Measurements from ENCODE around the gene FRMD7. TPM values are rescaled to one million over a fixed set of nuclear protein-coding genes. Genes with fewer than 3 reads are reported as not detected.

The FRMD7 gene
- total RNA-seq, 1 experiment from 2014 or later = not detected

- DNase-seq (ENCODE audit: unreplicated experiment) = no peak
- no peaks in the 10 kb centered on the region for H3K9me3 Mint-ChIP-seq (ENCODE audit: unreplicated experiment)
- H3K36me3 Mint-ChIP-seq (ENCODE audit: insufficient read depth, unreplicated experiment) = no peaks in the 10 kb centered on the region
- peaks cover 6% of the 10 kb centered on the region for H3K4me1 Mint-ChIP-seq (ENCODE audit: insufficient read depth, unreplicated experiment)
- H3K4me3 Mint-ChIP-seq (ENCODE audit: unreplicated experiment) = no peak overlapping the region
- BruUV-seq (replicated peaks) = no TSS peak
- TF ChIP-seq CTCF (IDR thresholded peaks at IDR 0.05; ENCODE audit: unreplicated experiment) = no peak
- H3K27me3 Mint-ChIP-seq (ENCODE audit: insufficient read depth, unreplicated experiment) = peaks cover 44% of the 10 kb centered on the region
- POLR2A ChIA-PET = interaction anchor here (0.7 kb wide), 1 partner anchor 111 kb away, joined by 3 read pairs; no protein-coding TSS in a partner anchor
- CTCF ChIA-PET = no interaction called here
- intact Hi-C loops (cut with micrococcal nuclease) = no loop called here
- H3K27ac Mint-ChIP-seq (ENCODE audit: low read depth, unreplicated experiment) = no peak overlapping the region
Observed at GRCh38 chrX:132043977-132044376, 83.8 kb downstream of the FRMD7 start.

GRCh38 chrX:132041015-132041414 lies 86.8 kb downstream of the FRMD7 start:
- CTCF ChIA-PET = interaction anchor here (0.5 to 1.7 kb wide), 2 partner anchors 13 to 199 kb away, joined by 3 read pairs; no protein-coding TSS in a partner anchor
- Mint-ChIP-seq H3K4me3 (ENCODE audit: unreplicated experiment) (no peak overlapping the region), H3K9me3 (ENCODE audit: unreplicated experiment) (no peaks in the 10 kb centered on the region), H3K36me3 (ENCODE audit: insufficient read depth, unreplicated experiment) (no peaks in the 10 kb centered on the region), H3K27ac (ENCODE audit: low read depth, unreplicated experiment) (peak overlapping the region; percentile 33), H3K4me1 (ENCODE audit: insufficient read depth, unreplicated experiment) (peaks cover 6% of the 10 kb centered on the region), H3K27me3 (ENCODE audit: insufficient read depth, unreplicated experiment) (peaks cover 58% of the 10 kb centered on the region)
- TF ChIP-seq CTCF (IDR thresholded peaks at IDR 0.05; ENCODE audit: unreplicated experiment) = no peak
- BruUV-seq (replicated peaks) = no TSS peak
- intact Hi-C loops (cut with micrococcal nuclease) = no loop called here
- POLR2A ChIA-PET = interaction anchor here (0.9 to 3.6 kb wide), 4 partner anchors 12 to 118 kb away, joined by 3 to 18 read pairs (median 4); partner anchors contain the start of gene STK26
- peak; percentile 35 for DNase-seq (ENCODE audit: unreplicated experiment)

GRCh38 chrX:132040066-132040465 lies 87.8 kb downstream of the FRMD7 start:
- DNase-seq (ENCODE audit: unreplicated experiment) = no peak
- intact Hi-C loops (cut with micrococcal nuclease) = no loop called here
- ChIA-PET POLR2A (interaction anchor here (1.2 to 3.6 kb wide), 2 partner anchors 14 to 17 kb away, joined by 4 to 18 read pairs; partner anchors contain the start of gene STK26), CTCF (no interaction called here)
- Mint-ChIP-seq H3K4me1 (ENCODE audit: insufficient read depth, unreplicated experiment) (peaks cover 6% of the 10 kb centered on the region), H3K27ac (ENCODE audit: low read depth, unreplicated experiment) (no peak overlapping the region), H3K4me3 (ENCODE audit: unreplicated experiment) (no peak overlapping the region), H3K36me3 (ENCODE audit: insufficient read depth, unreplicated experiment) (no peaks in the 10 kb centered on the region), H3K9me3 (ENCODE audit: unreplicated experiment) (no peaks in the 10 kb centered on the region), H3K27me3 (ENCODE audit: insufficient read depth, unreplicated experiment) (peaks cover 58% of the 10 kb centered on the region)
- TF ChIP-seq CTCF (IDR thresholded peaks at IDR 0.05; ENCODE audit: unreplicated experiment) = no peak
- no TSS peak for BruUV-seq (replicated peaks)

- BruUV-seq (replicated peaks) = no TSS peak
- no peak overlapping the region for H3K4me3 Mint-ChIP-seq (ENCODE audit: unreplicated experiment)
- H3K9me3 Mint-ChIP-seq (ENCODE audit: unreplicated experiment) = no peaks in the 10 kb centered on the region
- H3K27me3 Mint-ChIP-seq (ENCODE audit: insufficient read depth, unreplicated experiment) = peaks cover 73% of the 10 kb centered on the region
- intact Hi-C loops (cut with micrococcal nuclease) = no loop called here
- no peak for TF ChIP-seq CTCF (IDR thresholded peaks at IDR 0.05; ENCODE audit: unreplicated experiment)
- no peak for DNase-seq (ENCODE audit: unreplicated experiment)
- no peak overlapping the region for H3K27ac Mint-ChIP-seq (ENCODE audit: low read depth, unreplicated experiment)
- ChIA-PET CTCF (no interaction called here), POLR2A (interaction anchor here (0.6 kb wide), 1 partner anchor 1565 kb away, joined by 3 read pairs; no protein-coding TSS in a partner anchor)
- no peaks in the 10 kb centered on the region for H3K36me3 Mint-ChIP-seq (ENCODE audit: insufficient read depth, unreplicated experiment)
- H3K4me1 Mint-ChIP-seq (ENCODE audit: insufficient read depth, unreplicated experiment) = peaks cover 6% of the 10 kb centered on the region
Observed at GRCh38 chrX:132037479-132037993, 90.3 kb downstream of the FRMD7 start.

Data from MCF 10A (cell line).